Suprapubic skin (tissue), 4 donors: ENCODE measurements around the gene OTULINL. TPM values are rescaled to one million over a fixed set of nuclear protein-coding genes. Genes with fewer than 3 reads are reported as not detected.

ENCODE experiments used
- DNase-seq, 2 donors: peaks; one replicate each; pipeline ENCODE4 v3.0.0-alpha.2; 2019; ENCODE audit warnings: low spot score in 2 of 2
- H3K27ac ChIP-seq: fragments of 200-600 bp; sonication (generic); one replicate; pipeline ENCODE4 v1.5.1; 2019
- H3K27me3 ChIP-seq: fragments of 200-600 bp; sonication (generic); one replicate; pipeline ENCODE4 v1.5.1; 2019
- H3K36me3 ChIP-seq: fragments of 200-600 bp; sonication (generic); one replicate; pipeline ENCODE4 v1.5.1; 2019
- H3K4me1 ChIP-seq: fragments of 200-600 bp; sonication (generic); one replicate; pipeline ENCODE4 v1.5.1; 2019
- H3K4me3 ChIP-seq: fragments of 200-600 bp; sonication (generic); one replicate; pipeline ENCODE4 v1.5.1; 2019; ENCODE audit warnings: mild to moderate bottlenecking
- H3K9me3 ChIP-seq: fragments of 200-600 bp; sonication (generic); one replicate; pipeline ENCODE4 v1.5.1; 2019
- EP300 ChIP-seq: sonication (generic); formaldehyde crosslinking; IDR thresholded peaks from one replicate; pipeline ENCODE4 v1.6.1; 2017; ENCODE audit warnings: antibody characterized with exemption
- POLR2A ChIP-seq, 2 donors: fragments of 450-650 bp; IDR thresholded peaks; one replicate each; pipeline ENCODE4 v1.6.1; 2017; ENCODE audit warnings: antibody characterized with exemption in 2 of 2, mild to moderate bottlenecking in 2 of 2, moderate library complexity in 2 of 2
- POLR2AphosphoS5 ChIP-seq, 3 donors: sonication (generic); formaldehyde crosslinking; IDR thresholded peaks; one replicate each; pipeline ENCODE4 v1.6.1; 2017; ENCODE audit warnings: antibody characterized with exemption in 3 of 3
- WGBS: methylation state at CpG from one replicate; pipeline ENCODE4 v1.1.5; 2018; 5-methylcytosine and 5-hydroxymethylcytosine counted together
- total RNA-seq, 4 donors: library from RNA; depleted of rRNA; stranded (reverse); fragments of >200 nt; gene quantifications; one replicate each; pipeline ENCODE4 v1.1.0, GENCODE V29; 2016
- TF ChIP-seq, protein P1 (sequence below), 2 donors: fragments of 200-600 bp in 1 of 2; fragments of 450-650 bp in 1 of 2; sonication (generic) in 1 of 2; IDR thresholded peaks; one replicate each; pipeline ENCODE4 v1.5.1; 2016 to 2019; ENCODE audit warnings: antibody characterized with exemption in 2 of 2, mild to moderate bottlenecking in 1 of 2, moderate library complexity in 1 of 2

Gene OTULINL
- total RNA-seq, 4 donors from 2014 or later, result 1.1 to 3.3 (median 2.7) TPM

DNA sequence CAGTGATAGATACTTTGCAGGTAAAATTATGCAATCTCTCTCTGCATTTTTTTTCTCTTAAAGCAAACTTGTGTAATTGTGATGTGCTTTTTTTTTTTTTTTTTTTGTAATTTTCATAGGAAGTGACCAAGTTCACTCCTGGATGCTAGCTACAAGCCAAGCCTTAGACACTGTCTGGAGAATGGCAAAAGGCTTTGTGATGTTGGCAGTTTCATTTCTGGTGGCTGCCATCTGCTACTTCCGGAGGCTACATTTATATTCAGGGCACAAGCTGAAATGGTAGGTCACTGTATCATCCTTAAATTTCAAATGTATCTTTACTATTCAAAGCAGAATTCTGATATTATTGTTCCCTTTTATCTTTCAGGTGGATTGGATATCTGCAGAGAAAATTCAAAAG is 19.3 kb downstream of the OTULINL start:
- Histone ChIP-seq H3K9me3 (no peaks in the 10 kb centered on the region), H3K27me3 (no peaks in the 10 kb centered on the region), H3K4me1 (no peaks in the 10 kb centered on the region), H3K36me3 (no peaks in the 10 kb centered on the region), H3K27ac (no peak overlapping the region), H3K4me3 (no peak overlapping the region)
- 86% methylated on average over 1 of the region's 1 CpG for WGBS
- DNase-seq, result no peak
- TF ChIP-seq, protein P1, sequence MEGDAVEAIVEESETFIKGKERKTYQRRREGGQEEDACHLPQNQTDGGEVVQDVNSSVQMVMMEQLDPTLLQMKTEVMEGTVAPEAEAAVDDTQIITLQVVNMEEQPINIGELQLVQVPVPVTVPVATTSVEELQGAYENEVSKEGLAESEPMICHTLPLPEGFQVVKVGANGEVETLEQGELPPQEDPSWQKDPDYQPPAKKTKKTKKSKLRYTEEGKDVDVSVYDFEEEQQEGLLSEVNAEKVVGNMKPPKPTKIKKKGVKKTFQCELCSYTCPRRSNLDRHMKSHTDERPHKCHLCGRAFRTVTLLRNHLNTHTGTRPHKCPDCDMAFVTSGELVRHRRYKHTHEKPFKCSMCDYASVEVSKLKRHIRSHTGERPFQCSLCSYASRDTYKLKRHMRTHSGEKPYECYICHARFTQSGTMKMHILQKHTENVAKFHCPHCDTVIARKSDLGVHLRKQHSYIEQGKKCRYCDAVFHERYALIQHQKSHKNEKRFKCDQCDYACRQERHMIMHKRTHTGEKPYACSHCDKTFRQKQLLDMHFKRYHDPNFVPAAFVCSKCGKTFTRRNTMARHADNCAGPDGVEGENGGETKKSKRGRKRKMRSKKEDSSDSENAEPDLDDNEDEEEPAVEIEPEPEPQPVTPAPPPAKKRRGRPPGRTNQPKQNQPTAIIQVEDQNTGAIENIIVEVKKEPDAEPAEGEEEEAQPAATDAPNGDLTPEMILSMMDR (IDR thresholded peaks at IDR 0.05), result no peak
- TF ChIP-seq POLR2AphosphoS5 (IDR thresholded peaks at IDR 0.05) (no peak), EP300 (no peak), POLR2A (IDR thresholded peaks at IDR 0.05) (no peak)

DNA sequence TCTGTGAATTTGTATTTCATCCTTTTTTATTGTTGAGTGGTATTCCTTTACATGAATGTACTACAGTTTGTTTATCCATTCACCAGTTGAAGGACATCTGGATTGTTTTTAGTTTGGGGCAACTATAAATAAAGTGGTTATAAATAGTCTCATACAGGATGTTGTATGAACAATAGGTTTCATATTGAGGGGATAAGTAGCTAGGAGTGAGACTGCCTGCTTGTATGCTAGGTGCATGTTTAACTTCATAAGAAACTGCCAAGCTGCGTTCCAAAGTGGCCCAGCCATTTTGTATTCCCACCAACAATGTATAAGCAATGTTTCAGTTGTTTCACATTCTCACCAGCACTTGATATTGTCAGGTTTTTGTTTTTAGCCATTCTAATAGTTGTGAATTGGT is 21.5 kb downstream of the OTULINL start:
- H3K4me3 ChIP-seq, result no peak overlapping the region
- H3K9me3 ChIP-seq, result no peaks in the 10 kb centered on the region
- 81% methylated on average over 1 of the region's 1 CpG for WGBS
- no peak overlapping the region for H3K27ac ChIP-seq
- no peaks in the 10 kb centered on the region for H3K4me1 ChIP-seq
- DNase-seq, result no peak
- H3K36me3 ChIP-seq, result no peaks in the 10 kb centered on the region
- H3K27me3 ChIP-seq, result no peaks in the 10 kb centered on the region
- TF ChIP-seq EP300 (no peak), POLR2A (IDR thresholded peaks at IDR 0.05) (no peak), POLR2AphosphoS5 (IDR thresholded peaks at IDR 0.05) (no peak)
- TF ChIP-seq, protein P1 (IDR thresholded peaks at IDR 0.05), result no peak

DNA sequence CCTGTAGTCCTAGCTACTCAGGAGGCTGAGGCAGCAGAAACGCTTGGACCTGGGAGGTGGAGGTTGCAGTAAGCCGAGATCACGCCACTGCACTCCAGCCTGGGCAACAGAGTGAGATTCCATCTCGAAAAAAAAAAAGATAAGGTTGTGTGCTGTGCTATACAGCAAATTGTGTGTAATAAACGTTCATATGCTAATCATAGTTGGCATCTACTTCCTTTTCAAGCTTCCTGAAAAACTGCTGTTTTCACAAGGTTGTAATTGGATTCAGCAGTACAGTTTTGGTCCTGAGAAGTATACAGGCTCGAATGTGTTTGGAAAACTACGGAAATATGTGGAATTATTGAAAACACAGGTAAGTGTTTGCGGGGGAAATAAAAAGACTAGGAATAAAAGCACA is 25.5 kb downstream of the OTULINL start:
- Histone ChIP-seq H3K4me3 (no peak overlapping the region), H3K4me1 (no peaks in the 10 kb centered on the region), H3K9me3 (no peaks in the 10 kb centered on the region), H3K27me3 (no peaks in the 10 kb centered on the region), H3K36me3 (peaks cover 7% of the 10 kb centered on the region), H3K27ac (no peak overlapping the region)
- WGBS, result 67% methylated on average over 8 of the region's 8 CpGs
- no peak for DNase-seq
- TF ChIP-seq POLR2AphosphoS5 (IDR thresholded peaks at IDR 0.05) (no peak), EP300 (no peak)
- TF ChIP-seq, protein P1 (IDR thresholded peaks at IDR 0.05), result no peak

DNA sequence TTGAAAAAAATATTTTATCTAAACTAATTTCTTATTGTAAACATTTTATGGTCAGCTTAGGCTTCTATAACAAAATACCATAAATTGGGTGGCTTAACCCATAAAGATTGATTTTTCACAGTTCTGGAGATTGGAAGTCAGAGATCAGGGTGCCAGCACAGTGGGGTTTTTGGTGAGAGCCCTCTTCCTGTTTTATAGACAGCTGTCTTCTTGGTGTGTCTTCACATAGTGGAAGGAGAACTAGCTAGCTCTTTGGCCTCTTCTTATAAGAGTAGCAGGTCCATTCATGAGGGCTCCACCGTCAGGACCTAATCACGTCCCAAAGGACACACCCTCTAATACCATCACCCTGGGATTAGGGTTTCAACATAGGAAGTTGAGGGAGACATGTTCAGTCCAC is 26.6 kb downstream of the OTULINL start:
- Histone ChIP-seq H3K4me1 (no peaks in the 10 kb centered on the region), H3K36me3 (peaks cover 7% of the 10 kb centered on the region), H3K27ac (no peak overlapping the region), H3K9me3 (no peaks in the 10 kb centered on the region), H3K27me3 (no peaks in the 10 kb centered on the region), H3K4me3 (no peak overlapping the region)
- no peak for DNase-seq
- WGBS, result 69% methylated on average over 2 of the region's 2 CpGs
- TF ChIP-seq POLR2AphosphoS5 (IDR thresholded peaks at IDR 0.05) (no peak), POLR2A (IDR thresholded peaks at IDR 0.05) (no peak), EP300 (no peak)
- TF ChIP-seq, protein P1 (IDR thresholded peaks at IDR 0.05), result no peak

DNA sequence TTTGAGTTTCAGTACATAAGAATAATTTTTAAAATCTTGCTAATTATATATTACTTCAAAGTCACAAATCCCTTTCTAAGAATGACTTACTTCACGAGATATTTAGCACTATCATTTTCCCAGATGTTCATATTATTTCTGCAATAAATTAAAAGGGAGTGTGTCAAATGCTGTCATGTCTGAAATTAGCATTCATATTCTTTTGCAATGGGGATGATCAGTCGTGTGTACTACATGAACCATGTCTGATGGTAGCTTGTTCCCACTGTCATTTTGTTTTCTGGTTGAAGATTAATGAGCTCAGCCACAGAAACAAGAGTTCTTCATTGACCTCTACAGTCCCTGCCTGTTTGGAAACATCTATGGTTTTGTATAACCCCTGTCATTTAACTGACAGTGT is 30.1 kb downstream of the OTULINL start:
- Histone ChIP-seq H3K9me3 (no peaks in the 10 kb centered on the region), H3K27me3 (no peaks in the 10 kb centered on the region), H3K4me3 (no peak overlapping the region), H3K27ac (no peak overlapping the region), H3K36me3 (peaks cover 7% of the 10 kb centered on the region), H3K4me1 (no peaks in the 10 kb centered on the region)
- WGBS, result 63% methylated on average over 2 of the region's 2 CpGs
- no peak for TF ChIP-seq POLR2AphosphoS5 (IDR thresholded peaks at IDR 0.05)
- TF ChIP-seq, protein P1 (IDR thresholded peaks at IDR 0.05), result no peak
- no peak for TF ChIP-seq POLR2A (IDR thresholded peaks at IDR 0.05)
- TF ChIP-seq EP300, result no peak
- DNase-seq, result no peak
